NT2/D1 (cell line): ENCODE results near the gene JMJD7.

ENCODE experiments used
- YY1 ChIP-seq: IDR thresholded peaks from 2 replicates; pipeline ENCODE4 v1.6.1; 2011; ENCODE audit not compliant: insufficient read length, insufficient read depth
- ZNF274 ChIP-seq: IDR thresholded peaks from 2 replicates; pipeline ENCODE4 v1.6.1; 2011; ENCODE audit warnings: mild to moderate bottlenecking, low read depth, low read length

- TF ChIP-seq YY1 = no peak
- TF ChIP-seq ZNF274 = no peak
Measured at GRCh38 chr15:41788262-41788661, 39.6 kb upstream of the JMJD7 start.
